Measurements from ENCODE around the gene PRKCH.

The PRKCH gene

DNA sequence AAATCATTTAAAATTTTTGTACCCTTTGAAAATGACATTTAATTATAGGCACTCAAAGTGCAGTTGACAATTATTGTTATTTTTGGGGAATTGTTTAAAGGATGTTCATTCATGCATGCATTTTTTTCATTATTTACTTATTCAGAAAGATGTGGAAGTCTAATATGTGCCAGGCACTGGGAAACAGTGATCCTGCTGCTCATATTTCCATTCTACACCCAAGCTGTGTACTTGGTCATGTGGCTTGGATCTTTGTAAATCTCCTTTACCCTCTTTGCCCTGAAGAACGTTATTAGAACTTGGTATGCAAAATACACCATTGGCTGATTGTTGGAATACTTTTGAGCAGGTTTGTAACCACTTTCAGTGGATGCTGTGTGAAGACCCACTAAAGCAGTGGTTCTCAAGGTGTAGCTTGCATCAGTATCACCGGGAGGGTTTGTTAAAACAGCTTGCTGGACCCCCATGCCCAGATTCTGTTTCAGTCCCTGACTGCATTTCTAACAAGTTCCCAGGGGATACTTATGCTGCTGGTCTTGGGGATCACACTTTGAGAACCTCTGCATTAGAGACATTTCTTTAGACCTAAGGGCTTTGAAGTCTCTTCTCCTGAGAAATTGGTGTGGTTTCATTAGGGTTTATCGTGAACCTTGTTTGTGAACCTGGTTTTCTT lies 47.5 kb downstream of the PRKCH start:
- DNase-seq, result no peak

DNA sequence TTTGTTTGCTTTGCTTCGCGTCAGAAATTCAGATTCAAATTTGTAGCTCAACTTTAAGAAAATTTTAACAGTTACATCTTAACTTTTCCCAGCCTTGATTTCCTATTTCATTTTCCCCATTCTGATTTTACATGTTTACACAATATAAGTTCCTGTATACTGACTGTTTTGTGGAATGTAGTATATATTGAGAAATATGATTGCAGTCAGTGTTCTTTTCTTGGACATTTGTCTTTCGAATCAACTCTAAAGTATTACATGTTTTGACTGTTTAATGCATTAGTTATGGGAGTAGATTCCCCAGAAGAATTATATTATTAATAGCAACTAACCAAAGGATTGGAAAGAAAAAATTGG lies 48.1 kb downstream of the PRKCH start:
- DNase-seq, result no peak

DNA sequence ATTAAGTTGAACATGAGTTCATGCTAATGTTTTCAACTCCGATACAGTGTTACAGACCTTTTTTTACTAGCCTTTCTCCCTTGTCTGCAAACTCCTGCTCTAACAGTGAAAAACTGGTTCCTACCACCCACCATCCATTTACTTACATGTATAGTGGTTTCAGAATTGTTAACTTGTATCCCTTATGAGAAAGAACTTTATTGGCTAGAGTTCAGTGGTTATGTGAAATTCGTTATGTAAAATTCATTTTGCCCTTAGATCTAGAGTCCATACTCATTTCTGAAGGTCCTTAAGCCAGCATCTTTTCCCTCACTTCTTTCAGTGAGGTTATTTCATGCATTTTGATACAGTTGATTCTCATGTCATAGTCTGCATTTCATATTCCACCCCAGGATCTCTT lies 51.0 kb downstream of the PRKCH start:
- no peak for DNase-seq

DNA sequence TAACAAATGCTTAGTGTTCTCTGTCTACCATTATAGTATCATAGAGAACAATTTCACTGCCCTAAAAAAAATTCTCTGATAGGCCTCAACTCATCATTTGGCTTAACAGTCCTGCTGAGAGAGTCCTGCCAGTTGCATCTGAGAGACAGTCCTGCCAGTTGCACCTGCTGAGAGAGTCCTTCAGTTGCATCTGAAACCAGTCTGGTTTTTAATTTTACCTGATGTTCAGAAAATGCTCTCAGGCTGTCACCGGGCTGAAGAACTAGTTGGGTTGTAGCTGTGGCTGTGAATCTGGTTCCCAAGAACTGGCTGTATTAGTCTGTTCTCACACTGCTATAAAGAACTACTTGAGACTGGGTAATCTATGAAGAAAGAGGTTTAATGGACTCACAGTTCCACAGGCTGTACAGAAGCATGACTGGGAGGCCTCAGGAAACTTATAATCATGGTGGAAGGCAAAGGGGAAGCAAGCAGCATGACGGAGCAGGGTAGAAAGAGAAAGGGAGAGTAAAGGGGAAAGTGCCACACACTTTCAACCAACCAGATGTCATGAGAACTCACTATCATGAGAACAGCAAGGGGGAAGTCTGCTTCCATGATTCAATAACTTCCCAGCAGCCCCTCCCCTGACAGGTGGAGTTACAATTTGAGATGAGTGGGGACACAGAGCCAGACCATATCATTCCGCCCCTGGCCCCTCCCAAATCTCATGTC lies 51.6 kb downstream of the PRKCH start:
- no peak for DNase-seq

DNA sequence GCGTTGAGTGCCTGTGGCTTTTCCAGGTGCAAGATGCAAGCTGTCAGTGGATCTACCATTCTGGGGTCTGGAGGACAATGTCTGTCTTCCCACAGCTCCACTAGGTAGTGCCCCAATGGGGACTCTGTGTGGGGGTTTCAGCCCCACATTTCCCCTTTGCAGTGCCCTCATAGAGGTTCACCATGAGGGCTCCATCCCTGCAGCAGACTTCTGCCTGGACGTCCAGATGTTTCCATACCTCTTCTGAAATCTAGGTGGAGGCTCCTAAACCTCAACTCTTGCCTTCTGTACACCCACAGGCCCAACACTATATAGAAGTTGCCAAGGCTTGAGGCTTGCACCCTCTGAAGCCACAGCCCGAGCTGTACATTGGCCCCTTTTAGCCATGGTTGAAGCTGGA lies 52.9 kb downstream of the PRKCH start:
- DNase-seq, result no peak

DNA sequence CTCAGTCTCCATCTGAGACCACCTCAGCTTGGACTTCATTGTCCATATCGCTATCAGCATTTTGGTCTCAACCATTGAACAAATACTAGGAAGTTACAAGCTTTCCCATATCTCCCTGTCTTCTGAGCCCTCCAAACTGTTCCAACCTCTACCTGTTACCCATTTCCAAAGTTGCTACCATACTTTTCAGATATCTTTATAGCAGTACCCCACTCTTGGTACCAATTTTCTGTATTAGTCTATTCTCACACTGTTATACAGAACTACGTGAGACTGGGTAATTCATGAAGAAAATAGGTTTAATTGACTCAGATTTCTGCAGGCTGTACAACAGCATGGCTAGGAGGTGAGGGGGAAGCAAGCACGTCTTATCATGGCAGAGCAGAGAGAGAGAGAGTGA lies 53.8 kb downstream of the PRKCH start:
- DNase-seq, result no peak

DNA sequence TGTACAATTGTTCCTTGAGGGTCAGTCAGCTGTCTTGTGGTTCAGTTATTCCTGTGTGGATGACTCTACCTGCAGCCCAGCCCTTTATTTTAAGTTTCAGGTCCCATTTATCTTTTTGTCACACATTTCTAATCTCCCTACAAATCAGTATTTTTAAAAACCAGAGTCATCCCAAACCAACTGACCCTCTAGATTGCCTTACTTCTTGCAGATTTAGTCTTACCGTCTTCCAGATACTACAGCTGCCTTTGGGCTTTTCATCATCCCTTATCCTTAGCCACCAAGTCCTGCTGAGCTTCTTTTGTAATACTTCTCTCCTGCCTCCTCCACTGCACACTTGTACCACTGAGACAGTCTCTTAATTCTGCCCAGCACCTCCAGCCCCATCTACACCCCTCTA lies 54.9 kb downstream of the PRKCH start:
- no peak for DNase-seq

DNA sequence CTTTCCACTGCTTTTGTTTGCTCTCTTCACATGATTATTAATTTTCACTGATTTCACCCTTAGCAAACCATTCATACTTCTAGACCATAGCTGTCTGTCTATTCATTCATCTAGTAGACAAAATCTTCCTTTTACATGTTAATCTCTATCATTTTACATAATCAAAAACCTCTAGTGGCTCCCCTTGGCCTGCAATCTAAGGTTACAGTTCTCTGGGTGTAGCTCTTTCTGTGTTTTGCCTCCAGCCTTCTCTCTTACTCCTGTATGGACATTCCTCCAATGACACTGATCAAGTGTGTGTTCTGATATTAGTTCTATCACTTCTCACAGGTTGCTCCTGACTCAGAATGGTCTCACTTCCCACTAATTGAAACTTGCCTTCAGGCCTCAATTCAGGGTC lies 56.4 kb downstream of the PRKCH start:
- no peak for DNase-seq

DNA sequence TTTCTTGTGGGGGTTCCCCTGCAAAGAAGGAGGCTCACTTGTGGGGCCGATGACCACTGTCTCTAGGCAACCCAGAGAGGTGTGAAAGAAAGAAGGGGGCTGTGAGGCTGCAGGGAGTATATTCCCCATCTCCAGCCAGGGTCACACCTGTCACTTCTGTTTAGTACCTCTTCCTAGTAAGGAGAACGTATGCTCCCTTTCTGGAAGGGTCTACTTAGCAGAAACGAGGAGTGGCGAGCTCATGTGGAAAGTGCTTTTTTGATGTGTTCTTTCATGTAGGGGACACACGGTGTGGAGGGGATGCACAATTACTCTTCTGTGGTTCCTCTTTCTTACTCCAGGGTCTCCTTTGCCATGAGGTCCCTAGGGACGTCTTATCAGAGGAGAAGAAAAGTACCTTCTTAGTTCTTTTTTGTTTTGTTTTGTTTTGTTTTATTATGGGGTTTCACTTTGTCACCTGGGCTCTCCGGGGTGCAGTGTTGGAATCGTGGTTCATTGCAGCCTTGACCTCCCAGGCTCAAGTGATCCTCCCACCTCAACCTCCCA lies 58.3 kb downstream of the PRKCH start:
- no peak for DNase-seq

DNA sequence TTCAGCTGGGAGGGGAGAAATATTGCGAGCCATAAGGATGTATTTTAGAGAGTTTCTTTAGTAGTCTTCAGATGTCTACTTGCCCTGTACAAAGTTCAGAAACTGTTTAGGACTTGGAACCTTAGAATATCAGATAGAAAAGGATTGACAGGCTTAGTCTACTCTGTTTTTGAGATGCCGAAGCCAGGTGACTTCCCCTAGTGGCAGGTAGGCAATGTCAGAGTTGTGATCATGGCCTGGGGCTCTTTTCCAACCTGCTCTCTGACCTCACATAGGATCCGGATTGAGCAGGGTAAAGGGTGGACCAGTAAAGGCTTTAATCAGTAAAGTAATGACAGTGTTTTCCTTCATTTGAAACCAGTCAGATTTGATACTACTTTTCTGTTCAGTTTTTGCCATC lies 59.6 kb downstream of the PRKCH start:
- DNase-seq, result no peak

DNA sequence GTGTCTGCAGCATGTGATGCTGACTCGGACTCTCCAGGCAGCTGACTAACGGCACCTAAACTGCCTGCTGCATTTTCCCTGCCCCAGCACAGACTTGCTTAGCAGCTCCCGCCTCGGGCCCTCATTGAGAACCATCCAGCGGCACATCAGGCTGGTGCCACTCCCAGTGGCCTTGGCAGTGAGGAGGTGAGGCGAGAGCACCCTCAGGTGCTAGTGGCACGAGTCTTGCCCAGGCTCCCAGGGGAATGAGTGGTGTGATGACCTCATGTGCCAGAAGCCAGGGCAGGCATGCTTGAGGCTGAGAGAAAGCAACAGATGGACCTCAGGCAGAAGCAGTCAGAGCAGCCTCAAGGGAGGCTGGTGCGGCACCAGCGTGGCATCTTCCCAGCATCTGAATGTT lies 60.2 kb downstream of the PRKCH start:
- no peak for DNase-seq

DNA sequence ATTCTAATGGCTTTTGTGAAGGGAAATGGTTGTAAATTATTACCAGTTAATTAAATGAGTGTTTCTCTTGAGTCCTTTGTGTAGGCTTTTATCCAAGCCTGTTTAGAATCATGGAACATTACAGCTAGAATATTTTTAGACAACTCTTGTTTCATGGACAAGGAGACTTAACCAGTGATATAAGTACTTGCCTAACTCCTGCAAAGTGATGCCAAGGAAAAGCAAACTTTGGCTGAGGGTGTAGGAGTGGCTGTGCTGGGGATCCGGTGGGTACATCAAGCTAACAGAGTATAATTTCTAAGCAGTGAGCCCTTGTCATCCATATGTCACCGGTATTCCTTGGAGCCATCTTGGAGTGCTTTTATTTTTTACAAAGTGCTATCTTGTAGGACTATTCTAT lies 61.5 kb downstream of the PRKCH start:
- no peak for DNase-seq

DNA sequence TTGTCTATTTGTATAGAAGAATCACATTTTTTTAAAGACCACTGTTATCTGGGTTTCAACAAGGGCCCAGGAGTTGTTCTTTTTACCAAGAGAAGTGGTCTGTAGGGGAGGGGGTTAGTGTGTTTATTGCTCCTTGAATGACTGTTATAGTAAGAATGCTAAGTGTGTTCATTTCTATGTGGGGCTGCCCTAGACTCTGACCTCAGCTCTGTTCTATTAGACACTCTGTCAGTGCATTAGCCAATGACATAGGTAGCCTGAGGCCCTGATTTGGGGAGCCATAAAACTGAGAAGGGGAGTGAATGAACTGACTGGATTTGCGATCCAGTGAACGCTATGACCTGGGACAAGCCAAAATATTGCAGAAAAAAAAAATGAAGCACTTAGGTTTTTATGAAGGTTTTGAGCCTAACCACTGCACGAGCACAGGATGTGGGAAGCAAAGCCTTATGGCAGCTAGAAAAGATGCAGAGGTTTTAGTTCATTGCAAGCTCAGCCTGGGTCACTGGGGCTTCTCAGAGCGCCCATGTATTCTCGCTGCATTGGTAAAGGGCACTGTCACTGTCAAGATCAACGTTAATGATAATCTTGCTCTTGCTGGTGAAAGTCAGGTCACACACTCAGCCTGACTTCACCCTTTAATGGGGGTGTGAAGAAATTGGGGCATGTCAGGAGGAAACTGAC lies 63.8 kb downstream of the PRKCH start:
- DNase-seq, result peak; percentile 22 to 35

DNA sequence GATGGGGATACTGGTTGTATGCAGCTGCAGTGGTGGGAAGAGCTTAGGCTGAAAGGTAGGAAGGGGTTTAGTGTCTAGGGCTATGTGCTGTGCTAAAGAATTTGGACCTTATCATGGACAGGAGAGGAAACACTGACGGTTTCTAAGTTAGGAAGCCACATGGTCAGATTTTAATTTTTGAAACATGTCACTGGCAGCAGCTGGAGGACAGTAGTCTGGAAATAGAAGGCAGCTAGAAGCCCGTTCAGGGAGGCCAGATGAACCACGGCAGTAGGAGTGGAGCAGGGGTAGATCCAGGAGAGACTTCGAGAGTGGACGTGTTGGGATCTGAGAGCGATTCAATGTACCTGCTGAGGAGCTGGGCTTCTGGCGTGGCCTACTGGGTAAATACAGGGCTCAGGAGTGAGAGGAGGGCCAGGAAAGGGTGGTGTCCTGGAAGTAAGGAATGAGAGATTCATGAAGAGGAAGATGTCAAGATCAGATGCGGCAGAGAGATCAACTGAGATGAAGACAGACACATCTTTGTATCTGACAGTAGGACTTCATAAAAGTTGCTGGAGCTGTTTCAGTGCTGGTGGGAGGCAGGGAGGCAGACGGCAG lies 64.9 kb downstream of the PRKCH start:
- no peak for DNase-seq

DNA sequence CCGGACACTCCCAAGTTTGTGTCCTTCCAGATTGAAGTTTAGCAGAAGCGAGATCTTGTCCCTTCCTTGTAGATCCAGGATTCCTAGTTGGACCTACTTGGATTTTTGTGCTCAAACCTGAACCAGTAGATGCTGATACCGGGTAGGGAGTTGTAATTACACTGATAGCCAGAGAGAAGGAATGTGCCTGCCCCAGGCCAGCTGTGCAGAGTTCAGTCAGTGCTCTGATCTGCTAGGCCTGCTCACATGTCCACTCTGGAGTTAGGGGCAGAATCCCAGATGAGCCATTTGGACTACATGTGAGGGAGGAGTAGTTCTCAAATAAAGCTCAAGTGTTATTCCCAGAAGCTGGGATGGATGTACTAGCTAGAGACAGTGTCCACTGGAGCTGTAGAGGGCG lies 65.7 kb downstream of the PRKCH start:
- no peak for DNase-seq

DNA sequence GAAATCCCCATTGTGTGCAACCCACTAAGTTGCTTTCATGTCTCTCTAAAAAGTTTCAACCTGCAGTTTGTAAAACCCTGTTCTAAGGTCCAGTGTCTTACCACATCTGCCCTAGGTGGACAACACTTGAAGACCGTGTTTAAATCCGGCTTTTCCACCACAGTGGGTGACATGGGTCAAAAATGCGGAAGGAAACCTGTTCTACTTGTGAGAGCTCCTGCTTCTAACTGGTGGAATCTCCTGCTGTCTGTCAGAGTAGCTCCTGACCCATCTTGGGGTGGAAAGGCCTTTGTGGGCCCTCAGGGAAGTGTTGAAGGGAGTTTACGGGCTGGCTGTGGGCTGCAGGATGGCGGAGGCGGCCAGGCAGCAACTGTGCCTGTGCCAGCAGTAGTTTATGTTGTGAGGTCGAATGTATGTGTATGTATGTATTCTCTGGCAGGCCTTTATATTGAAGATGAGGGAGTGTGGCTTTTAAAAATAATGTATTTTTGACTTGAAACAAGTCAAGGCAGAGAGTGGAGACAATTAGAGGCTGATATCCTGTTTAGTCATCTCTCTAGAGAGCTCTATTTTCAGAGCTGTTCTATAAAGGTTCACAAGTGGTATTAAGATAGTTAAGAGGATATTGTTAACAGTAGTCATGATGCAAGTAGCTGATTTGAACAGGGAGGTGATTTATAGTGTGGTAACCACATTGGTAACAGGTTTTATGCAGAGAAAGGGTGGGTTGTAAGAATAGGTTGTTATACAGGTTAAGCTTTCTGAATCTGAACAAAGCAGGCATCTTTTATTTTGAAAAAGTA lies 67.0 kb downstream of the PRKCH start:
- DNase-seq, result peak; percentile 18 to 30

DNA sequence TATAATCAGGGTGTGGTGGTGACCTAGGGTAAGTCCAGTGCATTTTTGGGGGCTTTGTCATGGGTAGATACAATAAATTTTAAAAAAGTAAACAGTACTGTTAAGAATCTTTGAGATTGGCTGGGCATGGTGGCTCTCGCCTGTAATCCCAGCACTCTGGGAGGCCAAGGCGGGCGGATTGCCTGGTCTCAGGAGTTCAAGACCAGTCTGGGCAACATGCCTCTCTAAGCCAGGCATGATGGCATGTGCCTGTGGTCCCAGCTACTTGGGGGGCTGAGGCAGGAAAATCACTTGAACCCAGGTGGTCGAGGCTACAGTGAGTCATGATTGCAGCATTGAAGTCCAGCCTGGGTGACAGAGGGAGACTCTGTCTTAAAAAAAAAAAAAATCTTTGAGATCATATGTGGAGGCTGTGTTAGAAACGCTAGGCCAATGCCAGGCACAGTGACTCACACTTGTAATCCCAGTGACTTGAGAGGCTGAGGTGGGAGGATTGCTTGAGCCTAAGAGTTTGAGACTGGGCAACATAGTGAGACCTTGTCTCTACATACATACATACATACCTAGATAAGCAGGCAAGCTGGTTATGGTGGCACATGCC lies 67.7 kb downstream of the PRKCH start:
- peak in 1 of 2 donors; percentile 25 for DNase-seq

DNA sequence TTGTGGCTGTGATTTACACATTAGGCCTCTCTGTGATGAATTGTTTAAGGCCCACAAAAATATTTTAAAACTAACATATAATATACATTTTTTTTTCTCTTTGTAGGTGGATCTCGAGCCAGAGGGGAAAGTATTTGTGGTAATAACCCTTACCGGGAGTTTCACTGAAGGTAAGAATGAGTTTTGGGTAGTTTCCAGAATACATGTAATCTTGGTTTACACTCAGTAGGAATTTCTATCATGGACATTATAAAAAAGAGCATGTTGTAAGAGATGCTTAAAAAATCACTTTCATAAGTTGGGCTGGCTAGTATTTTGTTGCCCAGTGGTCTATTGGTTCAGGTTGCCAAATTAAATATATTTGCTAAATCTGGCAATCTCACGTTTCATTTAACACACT lies 69.7 kb downstream of the PRKCH start:
- no peak for DNase-seq

DNA sequence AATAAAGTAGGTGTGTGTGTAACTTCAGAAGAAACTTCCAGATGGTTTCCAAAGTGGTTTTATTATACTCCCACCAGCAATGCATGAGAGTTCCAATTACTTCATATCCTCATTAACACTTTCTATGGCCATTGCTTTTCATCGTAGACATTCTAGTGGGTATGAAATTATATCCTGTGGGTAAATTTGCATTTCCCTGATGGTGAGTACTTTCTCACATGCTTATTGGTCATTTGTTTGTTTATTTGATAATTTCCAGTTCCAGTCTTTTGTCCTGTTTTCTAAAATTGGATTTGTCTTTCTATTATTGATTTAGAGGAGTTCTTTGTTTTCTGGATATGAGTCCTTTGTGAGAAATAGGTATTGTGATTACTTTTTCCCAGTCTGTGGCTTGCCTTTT lies 70.9 kb downstream of the PRKCH start:
- no peak for DNase-seq

DNA sequence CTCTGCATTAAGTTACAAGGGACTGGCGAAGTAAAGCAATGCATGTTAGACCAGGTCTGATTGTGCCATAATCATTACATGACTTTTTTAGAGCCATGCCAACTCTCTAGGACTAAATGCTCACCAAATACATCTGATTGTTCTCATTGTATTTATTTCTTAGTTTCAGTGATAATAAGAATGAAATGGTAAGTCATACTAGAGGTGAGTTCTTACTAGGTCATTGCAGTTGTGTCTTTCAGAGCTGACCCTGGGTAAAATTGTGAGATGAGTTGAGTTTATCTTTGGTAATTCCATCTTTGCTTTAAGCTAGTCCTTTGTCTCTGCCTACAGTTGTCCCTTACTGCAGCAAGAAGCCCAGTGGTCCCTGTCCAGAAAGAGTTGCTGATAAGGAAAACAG lies 73.2 kb downstream of the PRKCH start:
- DNase-seq, result no peak

DNA sequence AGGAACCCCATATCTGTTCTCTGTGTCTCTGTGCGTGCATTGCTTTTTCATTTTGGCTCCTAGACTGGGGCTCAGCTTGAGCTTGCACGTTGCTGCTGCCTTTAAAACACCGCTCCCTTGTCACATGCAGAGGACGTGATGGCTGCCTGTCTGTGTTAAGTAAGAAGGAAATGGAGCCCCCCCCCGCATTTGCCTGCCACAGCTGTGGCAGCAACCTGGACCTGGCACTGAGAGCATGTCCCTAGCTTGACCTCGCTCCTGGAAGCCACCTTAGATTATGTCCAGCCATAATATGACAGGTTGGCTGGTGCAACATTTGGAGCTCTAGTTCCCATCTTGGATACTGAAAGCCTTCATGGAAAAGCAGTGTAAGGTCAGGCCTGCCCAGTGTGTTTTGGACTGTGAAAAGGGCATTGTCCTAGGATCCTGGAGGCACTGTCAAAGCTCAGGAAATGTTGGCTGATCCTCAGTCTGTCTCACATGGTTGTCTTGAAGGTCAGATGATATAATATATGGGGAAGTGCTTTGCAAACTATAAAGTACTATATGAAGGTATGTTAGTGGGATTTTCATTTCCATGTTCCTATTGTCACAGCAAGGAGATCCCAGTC lies 73.8 kb downstream of the PRKCH start:
- no peak for DNase-seq

DNA sequence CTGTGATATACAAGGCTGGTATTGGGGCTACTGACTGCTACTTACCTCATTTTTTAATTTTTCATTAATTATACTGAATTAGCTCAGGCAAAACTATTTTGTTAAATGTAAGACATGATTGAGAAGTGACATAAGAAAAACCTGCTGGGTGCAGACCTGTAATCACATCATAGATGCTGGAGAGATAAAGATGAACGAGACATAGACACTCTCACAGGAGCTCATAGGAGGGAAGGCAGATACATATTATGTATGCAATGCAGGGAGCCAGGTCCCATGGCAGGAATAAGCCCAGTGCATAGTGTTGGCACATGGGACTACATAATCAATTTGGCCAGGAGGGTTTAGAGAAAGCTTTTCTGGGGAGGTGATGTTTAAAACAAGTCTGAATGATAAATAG lies 74.9 kb downstream of the PRKCH start:
- DNase-seq, result no peak

Measured in activated CD4-positive, alpha-beta T cell treated with anti-CD3 and anti-CD28 coated beads for 4 hours (primary cell).